KMS-11 (cell line): ENCODE results near the gene TRIML2.

ENCODE experiments used
- H2AFZ ChIP-seq: fragments of 200-600 bp; sonication (generic); 2 replicates; pipeline ENCODE4 v1.6.1; 2016; ENCODE audit warnings: antibody characterized with exemption, mixed run types, low read depth
- H3K27ac ChIP-seq: fragments of 200-600 bp; sonication (generic); 2 replicates; pipeline ENCODE4 v1.6.1; 2016; ENCODE audit warnings: mild to moderate bottlenecking, mixed run types
- H3K27me3 ChIP-seq: fragments of 200-600 bp; sonication (generic); 2 replicates; pipeline ENCODE4 v1.6.1; 2017; ENCODE audit warnings: mild to moderate bottlenecking, low read depth, mixed run types, moderate library complexity; ENCODE audit not compliant: insufficient read depth
- H3K36me3 ChIP-seq: fragments of 200-600 bp; sonication (generic); 2 replicates; pipeline ENCODE4 v1.6.1; 2017; ENCODE audit warnings: mild to moderate bottlenecking, mixed run types; ENCODE audit not compliant: insufficient read depth
- H3K4me1 ChIP-seq: fragments of 200-600 bp; sonication (generic); 2 replicates; pipeline ENCODE4 v1.6.1; 2016; ENCODE audit warnings: mild to moderate bottlenecking, low read depth, mixed run types; ENCODE audit not compliant: poor library complexity, severe bottlenecking
- H3K4me2 ChIP-seq: fragments of 200-600 bp; sonication (generic); 2 replicates; pipeline ENCODE4 v1.7.0; 2016; ENCODE audit warnings: mild to moderate bottlenecking, mixed run types
- H3K4me3 ChIP-seq: fragments of 200-600 bp; sonication (generic); IDR thresholded peaks from 2 replicates; pipeline ENCODE4 v1.6.1; 2017; ENCODE audit warnings: low read depth, low read length, mixed read lengths; ENCODE audit not compliant: insufficient read depth
- H3K79me2 ChIP-seq: fragments of 200-600 bp; sonication (generic); 2 replicates; pipeline ENCODE4 v1.6.1; 2016; ENCODE audit warnings: low read depth, mixed run types; ENCODE audit not compliant: insufficient read depth
- H3K9ac ChIP-seq: fragments of 200-600 bp; sonication (generic); 2 replicates; pipeline ENCODE4 v1.6.1; 2016; ENCODE audit warnings: mild to moderate bottlenecking, mixed run types
- H4K20me1 ChIP-seq: fragments of 200-600 bp; sonication (generic); 2 replicates; pipeline ENCODE4 v1.6.1; 2016; ENCODE audit warnings: mild to moderate bottlenecking, mixed run types; ENCODE audit not compliant: insufficient read depth
- CTCF ChIP-seq: fragments of 200-600 bp; sonication (generic); conservative IDR thresholded peaks from 2 replicates; pipeline ENCODE4 v1.6.1; 2017; ENCODE audit warnings: low read depth, mild to moderate bottlenecking, antibody characterized with exemption, low read length, moderate library complexity, mixed read lengths

TRIML2 gene

GRCh38 chr4:188107931-188108843 lies 1.2 kb downstream of the TRIML2 start:
- Histone ChIP-seq H3K9ac (no peak overlapping the region), H3K27ac (no peak overlapping the region), H3K4me3 (no peak overlapping the region)

GRCh38 chr4:188106454-188106853 lies 2.9 kb downstream of the TRIML2 start:
- no peak overlapping the region for H3K27ac ChIP-seq
- H3K4me3 ChIP-seq = no peak overlapping the region
- H3K36me3 ChIP-seq = no peaks in the 10 kb centered on the region
- no peaks in the 10 kb centered on the region for H3K27me3 ChIP-seq
- H3K4me2 ChIP-seq = no peak overlapping the region
- no peaks in the 10 kb centered on the region for H4K20me1 ChIP-seq
- no peak overlapping the region for H3K9ac ChIP-seq
- TF ChIP-seq CTCF = no peak
- no peak overlapping the region for H2AFZ ChIP-seq
- H3K79me2 ChIP-seq = no peaks in the 10 kb centered on the region
- H3K4me1 ChIP-seq = no peaks in the 10 kb centered on the region

More at GRCh38 chr4:188107931-188108843, 1.2 kb downstream of the TRIML2 start:
- Histone ChIP-seq H4K20me1 (no peaks in the 10 kb centered on the region), H3K4me2 (no peak overlapping the region), H3K36me3 (no peaks in the 10 kb centered on the region), H3K4me1 (no peaks in the 10 kb centered on the region), H2AFZ (no peak overlapping the region), H3K27me3 (no peaks in the 10 kb centered on the region), H3K79me2 (no peaks in the 10 kb centered on the region)
- no peak for TF ChIP-seq CTCF

GRCh38 chr4:188092824-188093223 lies 16.6 kb downstream of the TRIML2 start:
- H3K36me3 ChIP-seq = no peaks in the 10 kb centered on the region
- H3K27me3 ChIP-seq = no peaks in the 10 kb centered on the region
- H4K20me1 ChIP-seq = no peaks in the 10 kb centered on the region
- H3K4me1 ChIP-seq = no peaks in the 10 kb centered on the region
- no peak overlapping the region for H2AFZ ChIP-seq
- no peaks in the 10 kb centered on the region for H3K79me2 ChIP-seq
- no peak overlapping the region for H3K4me3 ChIP-seq
- H3K4me2 ChIP-seq = no peak overlapping the region
- no peak for TF ChIP-seq CTCF
- H3K9ac ChIP-seq = no peak overlapping the region
- H3K27ac ChIP-seq = no peak overlapping the region

GRCh38 chr4:188086858-188087257 lies 22.5 kb downstream of the TRIML2 start:
- no peak overlapping the region for H3K9ac ChIP-seq
- no peaks in the 10 kb centered on the region for H3K79me2 ChIP-seq
- H3K36me3 ChIP-seq = no peaks in the 10 kb centered on the region
- no peak for TF ChIP-seq CTCF
- no peak overlapping the region for H2AFZ ChIP-seq
- H3K4me3 ChIP-seq = no peak overlapping the region
- no peaks in the 10 kb centered on the region for H4K20me1 ChIP-seq
- H3K27me3 ChIP-seq = no peaks in the 10 kb centered on the region
- H3K4me1 ChIP-seq = no peaks in the 10 kb centered on the region
- no peak overlapping the region for H3K4me2 ChIP-seq
- no peak overlapping the region for H3K27ac ChIP-seq
